Omental fat pad (tissue), 4 donors: ENCODE measurements around the gene AP3B2. TPM values are rescaled to one million over a fixed set of nuclear protein-coding genes. Genes with fewer than 3 reads are reported as not detected.
A peak's percentile ranks its signal among the peaks of the same experiment; 100 is the strongest.
"Not testable (repeated sequence)": the region's sequence is repeated elsewhere in the genome, so short reads cannot be mapped to it uniquely, and the experiment has no call there.

Experiments used
- ATAC-seq: fragments of 150-250 bp; one replicate; pipeline ENCODE4 v1.9.1; 2016; ENCODE audit warnings: mild to moderate bottlenecking, moderate library complexity; ENCODE audit not compliant: low FRiP score
- DNase-seq: peaks from one replicate; pipeline ENCODE4 v3.0.0-alpha.2; 2019; ENCODE audit warnings: low spot score
- total RNA-seq, 4 donors: library from RNA; depleted of rRNA; stranded (reverse); fragments of >200 nt; gene quantifications; one replicate each; pipeline ENCODE4 v1.1.0, GENCODE V29; 2016
- TF ChIP-seq, protein P1 (sequence below), 3 donors: fragments of 450-650 bp; IDR thresholded peaks; one replicate each; pipeline ENCODE4 v1.5.1; 2016 to 2017; ENCODE audit warnings: antibody characterized with exemption in 3 of 3, mild to moderate bottlenecking in 3 of 3, moderate library complexity in 2 of 3

The AP3B2 gene
- total RNA-seq, 4 donors from 2014 or later = 0.31 to 7.6 (median 1.4) TPM

- DNase-seq (no peak), ATAC-seq (no peak)
- TF ChIP-seq, protein P1, sequence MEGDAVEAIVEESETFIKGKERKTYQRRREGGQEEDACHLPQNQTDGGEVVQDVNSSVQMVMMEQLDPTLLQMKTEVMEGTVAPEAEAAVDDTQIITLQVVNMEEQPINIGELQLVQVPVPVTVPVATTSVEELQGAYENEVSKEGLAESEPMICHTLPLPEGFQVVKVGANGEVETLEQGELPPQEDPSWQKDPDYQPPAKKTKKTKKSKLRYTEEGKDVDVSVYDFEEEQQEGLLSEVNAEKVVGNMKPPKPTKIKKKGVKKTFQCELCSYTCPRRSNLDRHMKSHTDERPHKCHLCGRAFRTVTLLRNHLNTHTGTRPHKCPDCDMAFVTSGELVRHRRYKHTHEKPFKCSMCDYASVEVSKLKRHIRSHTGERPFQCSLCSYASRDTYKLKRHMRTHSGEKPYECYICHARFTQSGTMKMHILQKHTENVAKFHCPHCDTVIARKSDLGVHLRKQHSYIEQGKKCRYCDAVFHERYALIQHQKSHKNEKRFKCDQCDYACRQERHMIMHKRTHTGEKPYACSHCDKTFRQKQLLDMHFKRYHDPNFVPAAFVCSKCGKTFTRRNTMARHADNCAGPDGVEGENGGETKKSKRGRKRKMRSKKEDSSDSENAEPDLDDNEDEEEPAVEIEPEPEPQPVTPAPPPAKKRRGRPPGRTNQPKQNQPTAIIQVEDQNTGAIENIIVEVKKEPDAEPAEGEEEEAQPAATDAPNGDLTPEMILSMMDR (IDR thresholded peaks at IDR 0.05) = no peak
Measured at GRCh38 chr15:82715003-82715402, 5.3 kb upstream of the AP3B2 start.

DNA sequence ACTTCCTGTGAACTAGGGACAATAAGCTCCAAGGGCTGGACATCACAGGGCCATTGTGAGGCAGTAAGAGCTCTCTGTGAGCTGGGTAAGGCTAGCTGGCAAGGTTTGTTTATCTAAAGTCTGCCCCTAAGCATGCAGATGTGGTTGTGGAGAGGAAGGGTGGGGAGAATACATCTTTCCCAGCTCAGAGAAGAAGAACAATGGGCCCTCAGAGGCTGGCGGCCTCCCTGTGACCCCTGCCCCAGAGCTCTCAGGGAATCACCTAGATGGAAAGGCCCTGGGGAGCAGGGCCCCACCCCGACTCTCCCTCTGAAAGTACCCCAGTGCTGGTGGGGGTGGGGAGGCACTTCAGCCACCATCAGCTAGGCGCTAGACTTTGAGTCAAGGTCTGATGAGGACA is 4.3 kb upstream of the AP3B2 start:
- TF ChIP-seq, protein P1 (IDR thresholded peaks at IDR 0.05) = no peak
- DNase-seq (no peak), ATAC-seq (no peak)

DNA sequence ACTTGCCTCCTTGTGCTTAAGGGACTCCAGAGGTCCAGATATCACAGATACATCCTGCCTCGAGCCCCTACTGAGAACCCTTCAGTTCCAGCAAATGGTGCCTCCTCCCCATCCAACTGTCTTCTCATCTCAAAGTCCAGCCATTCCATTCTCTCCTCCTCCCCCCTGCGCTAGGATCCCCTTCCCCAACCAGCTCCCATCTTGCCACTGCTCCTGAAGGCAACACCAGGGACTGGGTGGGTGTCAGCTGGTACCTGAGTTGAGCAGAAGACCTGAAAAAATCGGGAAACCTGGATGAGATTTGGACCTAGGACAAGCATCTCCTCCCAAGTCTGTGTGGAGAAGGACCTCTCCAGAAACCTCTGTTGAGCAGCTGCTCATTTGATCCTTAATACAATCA is 2.4 kb upstream of the AP3B2 start:
- DNase-seq = no peak
- TF ChIP-seq, protein P1 (IDR thresholded peaks at IDR 0.05) = no peak
- no peak for ATAC-seq

DNA sequence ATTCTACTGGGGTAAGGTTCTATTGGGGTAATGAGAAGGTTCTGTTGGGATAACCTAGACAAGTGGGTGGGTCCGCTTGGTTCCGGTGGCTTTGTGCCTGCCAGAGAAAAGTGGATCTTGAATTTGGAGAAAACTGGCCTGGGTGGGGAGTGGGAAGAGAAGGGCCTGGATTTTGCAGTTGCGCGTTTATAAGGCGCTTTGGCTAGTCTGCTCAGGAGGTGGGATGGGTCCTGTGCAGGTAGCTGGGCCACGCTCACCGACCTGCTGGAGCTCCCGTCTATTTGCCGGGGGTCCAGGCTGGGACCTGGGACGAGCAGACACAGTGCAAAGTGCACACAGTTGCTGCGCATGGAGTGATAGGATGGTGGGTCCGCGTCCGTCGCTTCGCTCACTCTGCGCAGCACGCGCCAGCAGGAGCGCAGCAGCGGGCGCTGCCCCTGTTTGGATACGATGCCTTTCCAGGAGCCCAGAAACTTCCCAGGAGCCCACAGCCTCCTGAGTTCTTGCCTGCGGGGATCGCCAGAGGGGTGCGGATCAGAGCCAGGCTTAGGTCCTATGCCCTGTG is 1.3 kb upstream of the AP3B2 start:
- no peak for DNase-seq
- TF ChIP-seq, protein P1 (IDR thresholded peaks at IDR 0.05) = no peak
- ATAC-seq = no peak

DNA sequence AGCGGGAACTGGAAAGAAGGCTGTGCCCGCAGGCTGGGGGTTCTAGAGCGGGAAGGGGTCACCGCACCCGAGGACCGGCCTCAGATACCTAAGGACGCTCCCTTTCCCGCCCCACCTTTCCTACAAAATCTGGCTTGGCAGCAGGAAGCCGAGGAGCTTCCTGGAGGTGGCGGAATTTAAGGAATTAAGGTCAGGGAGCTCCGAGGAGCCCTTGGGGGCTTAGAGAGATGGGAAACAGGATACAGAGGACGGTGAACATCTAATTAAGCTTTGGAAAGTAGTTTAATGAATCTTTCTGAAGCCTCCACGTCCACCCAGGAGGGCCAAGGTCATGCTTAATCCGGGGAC is 507 bp upstream of the AP3B2 start:
- ATAC-seq = no peak
- TF ChIP-seq, protein P1 (IDR thresholded peaks at IDR 0.05) = no peak
- DNase-seq = no peak

DNA sequence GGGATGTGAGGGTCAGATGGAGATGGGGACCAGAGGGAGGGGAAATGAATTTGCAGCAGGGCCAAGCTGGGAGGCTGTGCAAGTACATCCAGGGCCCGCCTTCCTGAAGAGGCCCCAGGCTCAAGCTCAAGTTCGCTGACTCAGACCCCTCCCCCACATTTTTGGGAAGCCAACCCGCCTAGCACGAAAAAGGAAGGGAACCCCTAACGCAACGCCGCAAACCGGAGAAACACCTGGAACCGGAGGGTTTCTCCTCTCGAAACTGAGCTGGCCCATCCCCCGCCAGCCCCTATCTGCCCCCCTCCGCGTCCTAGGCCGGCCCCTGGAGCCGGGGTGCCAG is 624 bp downstream of the AP3B2 start:
- DNase-seq = no peak
- ATAC-seq = peak; percentile 33
- TF ChIP-seq, protein P1 (IDR thresholded peaks at IDR 0.05) = no peak

DNA sequence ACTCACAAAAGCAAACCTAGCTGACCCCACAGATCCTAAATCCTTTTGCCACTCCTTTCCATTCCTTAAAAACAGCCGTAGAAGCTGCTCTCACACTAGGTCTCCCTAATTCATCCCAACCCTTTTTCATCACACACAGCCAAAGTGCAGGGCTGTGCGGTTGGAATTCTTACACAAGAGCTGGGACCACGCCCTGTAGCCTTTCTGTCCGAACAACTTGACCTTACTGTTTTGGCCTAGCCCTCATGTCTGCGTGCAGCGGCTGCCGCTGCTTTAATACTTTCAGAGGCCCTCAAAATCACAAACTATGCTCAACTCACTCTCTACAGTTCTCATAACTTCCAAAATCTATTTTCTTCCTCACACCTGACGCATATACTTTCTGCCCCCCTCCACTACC is 3.8 kb downstream of the AP3B2 start:
- ATAC-seq, DNase-seq: not testable (repeated sequence)

- DNase-seq (no peak), ATAC-seq (no peak)
- TF ChIP-seq, protein P1 (IDR thresholded peaks at IDR 0.05) = no peak
Measured at GRCh38 chr15:82699726-82700125, 9.9 kb downstream of the AP3B2 start.
